ENCODE measurements around the gene NME8.

GRCh38 chr7:37928878-37929277 lies 80.5 kb downstream of the NME8 start:
- TF ChIP-seq FOXP2 (optimal IDR thresholded peaks at IDR 0.05; ENCODE audit: control extremely low read depth, extremely low read length, insufficient read depth) (no peak), POLR2AphosphoS5 (IDR thresholded peaks at IDR 0.05; ENCODE audit: borderline replicate concordance, low read depth, low read length) (no peak), EZH2 (IDR thresholded peaks at IDR 0.05) (no peak)

All from SK-N-MC (cell line).